ENCODE measurements around the gene LIN28B. TPM values are rescaled to one million over a fixed set of nuclear protein-coding genes. Genes with fewer than 3 reads are reported as not detected.

The LIN28B gene, protein sequence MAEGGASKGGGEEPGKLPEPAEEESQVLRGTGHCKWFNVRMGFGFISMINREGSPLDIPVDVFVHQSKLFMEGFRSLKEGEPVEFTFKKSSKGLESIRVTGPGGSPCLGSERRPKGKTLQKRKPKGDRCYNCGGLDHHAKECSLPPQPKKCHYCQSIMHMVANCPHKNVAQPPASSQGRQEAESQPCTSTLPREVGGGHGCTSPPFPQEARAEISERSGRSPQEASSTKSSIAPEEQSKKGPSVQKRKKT
- under 1 TPM; 0.08 to 0.19 (median 0.15) TPM for total RNA-seq

DNA sequence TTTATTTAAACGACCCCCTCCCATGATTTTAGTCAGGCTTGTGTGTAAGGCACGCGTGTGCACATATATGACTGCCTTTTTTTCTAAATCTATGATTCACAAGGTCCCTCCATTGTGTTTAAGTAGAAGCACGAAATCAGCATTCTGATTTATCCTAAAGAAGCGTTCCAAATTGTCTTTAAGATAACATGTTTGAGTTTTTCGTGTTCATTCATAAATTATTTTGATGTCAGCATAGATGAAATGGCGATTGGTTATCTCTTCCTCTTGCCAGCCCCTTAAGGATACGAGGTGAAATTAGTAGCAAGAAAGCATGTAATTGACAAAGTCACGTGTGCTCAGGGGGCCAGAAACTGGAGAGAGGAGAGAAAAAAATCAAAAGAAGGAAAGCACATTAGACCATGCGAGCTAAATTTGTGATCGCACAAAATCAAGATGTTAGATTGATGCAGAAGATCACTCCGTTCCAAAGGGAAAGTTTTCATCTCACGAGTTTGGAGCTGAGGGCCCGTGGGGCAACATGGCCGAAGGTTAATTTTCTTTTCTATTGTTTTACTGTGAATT is at the start of gene LIN28B:
Gene LIN28B, plus strand, starts transcription at position 377 of the 564 bp plus-strand sequence. Its CDS starts 144 bp downstream, at position 521.
- Mint-ChIP-seq H3K4me1 (ENCODE audit: low read depth) (peaks cover 3% of the 10 kb centered on the region), H3K27me3 (ENCODE audit: low read depth) (peaks cover 69% of the 10 kb centered on the region), H3K9me3 (peaks cover 13% of the 10 kb centered on the region), H3K36me3 (ENCODE audit: insufficient read depth) (no peaks in the 10 kb centered on the region), H3K4me3 (no peak within 1 kb of the TSS)
- DNase-seq: no peak
- ATAC-seq: no peak

GRCh38 chr6:104908031-104908887 is 48.6 kb upstream of the LIN28B start:
- Mint-ChIP-seq H3K27me3 (ENCODE audit: low read depth) (peaks cover 12% of the 10 kb centered on the region), H3K4me1 (ENCODE audit: low read depth) (no peaks in the 10 kb centered on the region), H3K36me3 (ENCODE audit: insufficient read depth) (no peaks in the 10 kb centered on the region), H3K4me3 (no peak overlapping the region), H3K9me3 (no peaks in the 10 kb centered on the region)
- no peak for DNase-seq
- ATAC-seq: no peak

GRCh38 chr6:104908888-104909525 is 47.9 kb upstream of the LIN28B start:
- peaks cover 12% of the 10 kb centered on the region for H3K27me3 Mint-ChIP-seq (ENCODE audit: low read depth)
- no peaks in the 10 kb centered on the region for H3K9me3 Mint-ChIP-seq
- no peak overlapping the region for H3K4me3 Mint-ChIP-seq
- no peak for ATAC-seq
- H3K36me3 Mint-ChIP-seq (ENCODE audit: insufficient read depth): no peaks in the 10 kb centered on the region
- H3K4me1 Mint-ChIP-seq (ENCODE audit: low read depth): no peaks in the 10 kb centered on the region
- no peak for DNase-seq

GRCh38 chr6:104921896-104922295 is 35.0 kb upstream of the LIN28B start:
- no peaks in the 10 kb centered on the region for H3K36me3 Mint-ChIP-seq (ENCODE audit: insufficient read depth)
- no peak overlapping the region for H3K4me3 Mint-ChIP-seq
- H3K4me1 Mint-ChIP-seq (ENCODE audit: low read depth): no peaks in the 10 kb centered on the region
- H3K27me3 Mint-ChIP-seq (ENCODE audit: low read depth): peaks cover 12% of the 10 kb centered on the region
- ATAC-seq: no peak
- H3K9me3 Mint-ChIP-seq: peaks cover 3% of the 10 kb centered on the region
- no peak for DNase-seq

DNA sequence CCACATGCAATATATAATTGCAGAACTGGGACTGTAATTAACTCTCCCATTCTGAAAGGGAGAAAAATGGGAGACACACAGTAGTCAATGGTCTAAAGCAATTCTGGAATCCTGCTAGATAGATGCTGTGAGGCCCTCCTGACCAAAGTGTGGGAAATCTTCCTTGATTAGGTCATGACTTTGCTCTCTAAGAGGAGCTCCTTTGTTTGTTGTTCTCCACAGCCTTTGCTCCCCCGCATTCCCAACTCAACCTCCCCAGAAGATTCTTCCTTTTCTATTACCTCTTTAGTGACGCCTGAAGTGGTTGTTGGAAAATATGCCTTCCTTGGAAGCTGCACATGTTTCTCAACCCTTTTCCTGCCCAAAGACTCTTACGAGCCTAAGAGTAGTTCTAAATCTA is 28.8 kb upstream of the LIN28B start:
- Mint-ChIP-seq H3K9me3 (no peaks in the 10 kb centered on the region), H3K36me3 (ENCODE audit: insufficient read depth) (no peaks in the 10 kb centered on the region), H3K4me1 (ENCODE audit: low read depth) (no peaks in the 10 kb centered on the region), H3K4me3 (no peak overlapping the region), H3K27me3 (ENCODE audit: low read depth) (peaks cover 12% of the 10 kb centered on the region)
- DNase-seq (no peak), ATAC-seq (no peak)

- DNase-seq (no peak), ATAC-seq (no peak)
- Mint-ChIP-seq H3K4me1 (ENCODE audit: low read depth) (no peaks in the 10 kb centered on the region), H3K36me3 (ENCODE audit: insufficient read depth) (no peaks in the 10 kb centered on the region), H3K4me3 (no peak overlapping the region), H3K9me3 (no peaks in the 10 kb centered on the region), H3K27me3 (ENCODE audit: low read depth) (peaks cover 13% of the 10 kb centered on the region)
These were observed 27.6 kb upstream of the LIN28B start for GRCh38 chr6:104929353-104929752.

GRCh38 chr6:104930939-104931338 is 26.0 kb upstream of the LIN28B start:
- DNase-seq (no peak), ATAC-seq (no peak)
- H3K36me3 Mint-ChIP-seq (ENCODE audit: insufficient read depth): no peaks in the 10 kb centered on the region
- H3K4me1 Mint-ChIP-seq (ENCODE audit: low read depth): no peaks in the 10 kb centered on the region
- H3K27me3 Mint-ChIP-seq (ENCODE audit: low read depth): peaks cover 16% of the 10 kb centered on the region
- H3K4me3 Mint-ChIP-seq: no peak overlapping the region
- H3K9me3 Mint-ChIP-seq: no peaks in the 10 kb centered on the region

- H3K36me3 Mint-ChIP-seq (ENCODE audit: insufficient read depth): peaks cover 2% of the 10 kb centered on the region
- DNase-seq: no peak
- H3K4me3 Mint-ChIP-seq: no peak overlapping the region
- no peaks in the 10 kb centered on the region for H3K9me3 Mint-ChIP-seq
- H3K27me3 Mint-ChIP-seq (ENCODE audit: low read depth): peaks cover 39% of the 10 kb centered on the region
- peaks cover 8% of the 10 kb centered on the region for H3K4me1 Mint-ChIP-seq (ENCODE audit: low read depth)
- ATAC-seq: no peak
These were observed 20.0 kb upstream of the LIN28B start for GRCh38 chr6:104936766-104937535.

GRCh38 chr6:104940238-104940892 is 16.5 kb upstream of the LIN28B start:
- Mint-ChIP-seq H3K9me3 (no peaks in the 10 kb centered on the region), H3K27me3 (ENCODE audit: low read depth) (peaks cover 46% of the 10 kb centered on the region), H3K36me3 (ENCODE audit: insufficient read depth) (peaks cover 2% of the 10 kb centered on the region), H3K4me3 (no peak overlapping the region), H3K4me1 (ENCODE audit: low read depth) (peaks cover 8% of the 10 kb centered on the region)
- no peak for ATAC-seq
- no peak for DNase-seq

- peaks cover 8% of the 10 kb centered on the region for H3K4me1 Mint-ChIP-seq (ENCODE audit: low read depth)
- H3K4me3 Mint-ChIP-seq: peak overlapping the region; percentile 53
- ATAC-seq (peak; percentile 89 to 92), DNase-seq (peak; percentile 9)
- no peaks in the 10 kb centered on the region for H3K9me3 Mint-ChIP-seq
- H3K27me3 Mint-ChIP-seq (ENCODE audit: low read depth): peaks cover 44% of the 10 kb centered on the region
- peaks cover 2% of the 10 kb centered on the region for H3K36me3 Mint-ChIP-seq (ENCODE audit: insufficient read depth)
These were observed 15.8 kb upstream of the LIN28B start for GRCh38 chr6:104940893-104941728.

DNA sequence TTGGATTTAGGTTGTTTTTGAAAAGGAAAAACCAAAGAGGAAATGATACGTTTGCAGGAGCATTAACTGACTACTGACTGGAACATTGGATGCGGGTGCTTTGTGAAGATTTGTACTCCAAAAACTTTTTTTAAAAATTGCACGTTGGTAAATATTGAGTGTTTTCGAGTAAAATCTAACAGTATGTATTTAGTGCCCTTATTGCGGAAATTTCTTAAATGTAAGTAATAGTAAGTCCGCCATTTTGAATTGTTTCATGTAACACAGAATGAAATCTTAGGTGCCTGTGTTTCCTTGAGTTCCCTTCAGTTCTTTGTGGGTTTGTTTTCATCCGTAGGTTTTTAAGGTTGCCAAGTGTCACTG is 15.2 kb upstream of the LIN28B start:
- DNase-seq: no peak
- Mint-ChIP-seq H3K36me3 (ENCODE audit: insufficient read depth) (peaks cover 2% of the 10 kb centered on the region), H3K4me3 (peak overlapping the region; percentile 53), H3K4me1 (ENCODE audit: low read depth) (peaks cover 8% of the 10 kb centered on the region), H3K9me3 (no peaks in the 10 kb centered on the region), H3K27me3 (ENCODE audit: low read depth) (peaks cover 39% of the 10 kb centered on the region)
- ATAC-seq: no peak

DNA sequence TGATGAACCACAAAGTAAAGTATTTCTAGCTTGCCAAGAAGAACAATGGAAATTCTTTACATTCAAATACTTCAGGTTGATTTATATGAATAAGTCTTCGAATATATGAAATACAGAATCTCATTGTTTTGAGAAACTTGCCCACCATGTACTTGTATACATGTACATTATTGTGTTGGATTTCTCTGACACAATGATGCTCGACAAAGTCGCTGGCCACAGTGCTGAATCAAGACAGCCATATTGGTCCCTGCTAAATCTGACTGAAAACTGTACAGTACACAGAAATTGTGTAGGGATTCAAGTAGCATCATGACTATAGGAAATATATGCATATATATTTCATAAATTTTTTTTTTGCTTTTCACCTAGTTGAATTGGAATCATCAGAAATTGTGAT is 13.1 kb upstream of the LIN28B start:
- H3K36me3 Mint-ChIP-seq (ENCODE audit: insufficient read depth): peaks cover 2% of the 10 kb centered on the region
- no peak overlapping the region for H3K4me3 Mint-ChIP-seq
- H3K27me3 Mint-ChIP-seq (ENCODE audit: low read depth): peaks cover 37% of the 10 kb centered on the region
- no peaks in the 10 kb centered on the region for H3K9me3 Mint-ChIP-seq
- peaks cover 8% of the 10 kb centered on the region for H3K4me1 Mint-ChIP-seq (ENCODE audit: low read depth)
- DNase-seq: no peak
- ATAC-seq: no peak

GRCh38 chr6:104949206-104949605 is 7.7 kb upstream of the LIN28B start:
- Mint-ChIP-seq H3K4me1 (ENCODE audit: low read depth) (no peaks in the 10 kb centered on the region), H3K36me3 (ENCODE audit: insufficient read depth) (no peaks in the 10 kb centered on the region), H3K4me3 (no peak overlapping the region), H3K9me3 (peaks cover 6% of the 10 kb centered on the region), H3K27me3 (ENCODE audit: low read depth) (peaks cover 45% of the 10 kb centered on the region)
- no peak for DNase-seq
- no peak for ATAC-seq

Data from activated T-cell treated with anti-CD3 and anti-CD28 coated beads, Interleukin-2, amount 50 U/mL, for 4 hours (primary cell).